Spleen (tissue), 11 donors: ENCODE results near the gene FSTL4. TPM values are rescaled to one million over a fixed set of nuclear protein-coding genes. Genes with fewer than 3 reads are reported as not detected.

Source experiments
- DNase-seq: peaks from one replicate; pipeline ENCODE4 v3.0.0-alpha.2; 2020
- H3K27ac ChIP-seq, 8 donors: fragments of 200-600 bp; sonication (generic) in 7 of 8; 1 replicate in 4 of 8; 2 replicates in 4 of 8; pipeline versions ENCODE4 v1.5.0 to v1.8.0; 2016 to 2021; ENCODE audit warnings: inconsistent platforms in 4 of 8, mild to moderate bottlenecking in 4 of 8, moderate library complexity in 1 of 8
- H3K27me3 ChIP-seq, 7 donors: fragments of 200-600 bp; sonication (generic) in 6 of 7; replicated peaks in 1 of 7; 1 replicate in 4 of 7; 2 replicates in 3 of 7; pipeline versions ENCODE4 v1.5.0 to v1.8.0; 2016 to 2021; ENCODE audit warnings: inconsistent platforms in 3 of 7, mild to moderate bottlenecking in 1 of 7
- H3K36me3 ChIP-seq, 6 donors: fragments of 200-600 bp; sonication (generic) in 5 of 6; 1 replicate in 4 of 6; 2 replicates in 2 of 6; pipeline versions ENCODE4 v1.5.0 to v1.8.0; 2016 to 2021; ENCODE audit warnings: inconsistent platforms in 2 of 6
- H3K4me1 ChIP-seq, 6 donors: fragments of 200-600 bp; sonication (generic) in 5 of 6; 1 replicate in 3 of 6; 2 replicates in 3 of 6; pipeline versions ENCODE4 v1.5.0 to v1.8.0; 2016 to 2021; ENCODE audit warnings: inconsistent platforms in 3 of 6
- H3K4me3 ChIP-seq, 8 donors: fragments of 200-600 bp; sonication (generic) in 7 of 8; 1 replicate in 4 of 8; 2 replicates in 4 of 8; pipeline versions ENCODE4 v1.5.0 to v1.8.0; 2016 to 2021; ENCODE audit warnings: inconsistent platforms in 4 of 8, mild to moderate bottlenecking in 4 of 8, moderate library complexity in 2 of 8
- H3K9me3 ChIP-seq, 8 donors: fragments of 200-600 bp; sonication (generic) in 7 of 8; 1 replicate in 4 of 8; 2 replicates in 4 of 8; pipeline versions ENCODE4 v1.5.0 to v1.8.0; 2016 to 2021; ENCODE audit warnings: inconsistent platforms in 4 of 8
- CTCF ChIP-seq, 11 experiments: fragments of 200-600 bp in 7 of 11; fragments of 450-650 bp in 4 of 11; sonication (generic) in 4 of 11; IDR thresholded peaks in 8 of 11; conservative IDR thresholded peaks in 3 of 11; 1 replicate in 7 of 11; 2 replicates in 4 of 11; pipeline versions ENCODE4 v1.4.0 to v1.8.0; 2016 to 2021; ENCODE audit warnings: antibody characterized with exemption in 11 of 11, inconsistent platforms in 4 of 11, mild to moderate bottlenecking in 1 of 11
- POLR2A ChIP-seq, 3 donors: fragments of 450-650 bp; IDR thresholded peaks; one replicate each; pipeline ENCODE4 v1.5.1; 2017; ENCODE audit warnings: antibody characterized with exemption in 3 of 3, mild to moderate bottlenecking in 1 of 3
- POLR2AphosphoS5 ChIP-seq, 3 donors: sonication (generic); formaldehyde crosslinking; IDR thresholded peaks; one replicate each; pipeline ENCODE4 v1.5.1; 2017; ENCODE audit warnings: antibody characterized with exemption in 3 of 3
- WGBS, 5 donors: extraction: QIAGEN DNeasy Blood & Tissue Kit in 3 of 5; methylation state at CpG; one replicate each; pipeline versions ENCODE4 v1.1.5 to v1.1.7; 2013 to 2018; 5-methylcytosine and 5-hydroxymethylcytosine counted together
- intact Hi-C: fragments of 100-400 bp; cut with DNase I; formaldehyde crosslinking; loops from one replicate; pipeline ENCODE4 v1.15.0; 2023; ENCODE audit warnings: low total_unique reads
- polyA plus RNA-seq, 3 donors: library from polyadenylated mRNA; stranded (reverse); fragments of 200-250 nt; gene quantifications; one replicate each; pipeline ENCODE4 v1.2.1, GENCODE V29; 2013
- total RNA-seq, 7 donors: library from RNA; depleted of rRNA in 3 of 7; stranded (reverse); fragments of >200 nt in 3 of 7; fragmentation: NEBNext Ultra II Directional in 4 of 7; extraction: Animal tissue kit (Norgen Biotek cat#: 25700) in 4 of 7; gene quantifications; one replicate each; pipeline versions ENCODE4 v1.1.0 to v1.2.1, GENCODE V29; 2016 to 2021
- donor health status: healthy with polysubstance abuse.
- donor health status: DM: no; HTN: no; CAD: no; lungs with moderate emphysema.
- donor health status: DM: no; HTN: no; CAD: no.
- donor health status: Bipolar disorder and iron deficiency.
- donor health status: healthy.
- donor health status: DM: no; HTN: no; CAD: no.
- donor health status: DM: yes; HTN: yes; CAD: no.

FSTL4 gene
- total and polyA plus RNA-seq, 10 donors = under 0.01 to 1.0 (median 0.37) TPM; not detected in 4

GRCh38 chr5:133247151-133247709 lies 365.1 kb downstream of the FSTL4 start:
- intact Hi-C loops = no loop called here

GRCh38 chr5:133246376-133247150 lies 365.8 kb downstream of the FSTL4 start:
- peak; percentile 68 for DNase-seq
- intact Hi-C loops = no loop called here

More at GRCh38 chr5:133247151-133247709, 365.1 kb downstream of the FSTL4 start:
- no peaks in the 10 kb centered on the region for H3K27me3 ChIP-seq
- no peaks in the 10 kb centered on the region for H3K36me3 ChIP-seq
- TF ChIP-seq POLR2A (IDR thresholded peaks at IDR 0.05) (no peak), POLR2AphosphoS5 (IDR thresholded peaks at IDR 0.05) (no peak), CTCF (IDR thresholded peaks at IDR 0.05 in 8 of 11, conservative IDR thresholded peaks at IDR 0.05 in 3 of 11) (no peak)
- DNase-seq = no peak
- no peaks in the 10 kb centered on the region for H3K4me1 ChIP-seq
- 55 to 80% (median 61%) methylated on average over 3 to 4 of the region's 4 CpGs for WGBS, 5 donors
- no peak overlapping the region for H3K4me3 ChIP-seq
- H3K9me3 ChIP-seq = no peaks in the 10 kb centered on the region
- no peak overlapping the region for H3K27ac ChIP-seq

GRCh38 chr5:133246053-133246370 lies 366.3 kb downstream of the FSTL4 start:
- no peaks in the 10 kb centered on the region for H3K9me3 ChIP-seq
- DNase-seq = peak; percentile 20
- H3K27me3 ChIP-seq = no peaks in the 10 kb centered on the region
- 85 to 92% (median 87%) methylated on average over 12 of the region's 12 CpGs for WGBS, 5 donors
- intact Hi-C loops = no loop called here
- no peak overlapping the region for H3K4me3 ChIP-seq
- no peaks in the 10 kb centered on the region for H3K4me1 ChIP-seq
- TF ChIP-seq CTCF (IDR thresholded peaks at IDR 0.05 in 8 of 11, conservative IDR thresholded peaks at IDR 0.05 in 3 of 11) (no peak), POLR2A (IDR thresholded peaks at IDR 0.05) (no peak), POLR2AphosphoS5 (IDR thresholded peaks at IDR 0.05) (no peak)
- H3K36me3 ChIP-seq = no peaks in the 10 kb centered on the region
- no peak overlapping the region for H3K27ac ChIP-seq

More at GRCh38 chr5:133246376-133247150, 365.8 kb downstream of the FSTL4 start:
- H3K4me1 ChIP-seq = no peaks in the 10 kb centered on the region
- TF ChIP-seq POLR2AphosphoS5 (IDR thresholded peaks at IDR 0.05) (no peak), CTCF (IDR thresholded peaks at IDR 0.05 in 8 of 11, conservative IDR thresholded peaks at IDR 0.05 in 3 of 11) (no peak), POLR2A (IDR thresholded peaks at IDR 0.05) (no peak)
- H3K27me3 ChIP-seq = no peaks in the 10 kb centered on the region
- H3K4me3 ChIP-seq = no peak overlapping the region
- H3K36me3 ChIP-seq = no peaks in the 10 kb centered on the region
- 77 to 89% (median 82%) methylated on average over 9 to 13 of the region's 13 CpGs for WGBS, 5 donors
- H3K9me3 ChIP-seq = no peaks in the 10 kb centered on the region
- no peak overlapping the region for H3K27ac ChIP-seq
